Endothelial cell (in vitro differentiated cells): Measurements from ENCODE around the gene PTPN6. TPM values are rescaled to one million over a fixed set of nuclear protein-coding genes. Genes with fewer than 3 reads are reported as not detected.
A peak's percentile ranks its signal among the peaks of the same experiment; 100 is the strongest.
"Not testable (repeated sequence)": the region's sequence is repeated elsewhere in the genome, so short reads cannot be mapped to it uniquely, and the experiment has no call there.

Experiments
- DNase-seq: peaks from one replicate; pipeline ENCODE4 v3.0.0; 2021; ENCODE audit warnings: low spot score
- H3K27ac Mint-ChIP-seq: one replicate; pipeline ENCODE4 v1.8.0; 2021; ENCODE audit warnings: mixed read lengths, inconsistent platforms; ENCODE audit not compliant: unreplicated experiment
- H3K27me3 Mint-ChIP-seq: one replicate; pipeline ENCODE4 v1.8.0; 2021; ENCODE audit warnings: mild to moderate bottlenecking, moderate library complexity, mixed read lengths, inconsistent platforms; ENCODE audit not compliant: unreplicated experiment
- H3K36me3 Mint-ChIP-seq: one replicate; pipeline ENCODE4 v1.8.0; 2021; ENCODE audit warnings: mild to moderate bottlenecking, low read depth, mixed read lengths, inconsistent platforms; ENCODE audit not compliant: unreplicated experiment
- H3K4me1 Mint-ChIP-seq: one replicate; pipeline ENCODE4 v1.8.0; 2021; ENCODE audit warnings: mild to moderate bottlenecking, mixed read lengths, inconsistent platforms; ENCODE audit not compliant: unreplicated experiment
- H3K4me3 Mint-ChIP-seq: one replicate; pipeline ENCODE4 v1.8.0; 2021; ENCODE audit warnings: mild to moderate bottlenecking, mixed read lengths, inconsistent platforms; ENCODE audit not compliant: unreplicated experiment
- H3K9me3 Mint-ChIP-seq: one replicate; pipeline ENCODE4 v1.8.0; 2021; ENCODE audit warnings: mixed read lengths, inconsistent platforms; ENCODE audit not compliant: unreplicated experiment
- CTCF ChIP-seq: fragments of 200-600 bp; sonication (generic); IDR thresholded peaks from one replicate; pipeline ENCODE4 v1.5.0; 2021; ENCODE audit warnings: antibody characterized with exemption; ENCODE audit not compliant: unreplicated experiment
- total RNA-seq: library from RNA; stranded (reverse); fragmentation: NEBNext Ultra II Directional; extraction: Animal tissue kit (Norgen Biotek cat#: 25700); gene quantifications from one replicate; pipeline ENCODE4 v1.2.1, GENCODE V29; 2021; ENCODE audit not compliant: unreplicated experiment

The PTPN6 gene
- total RNA-seq, 1 donor from 2014 or later: 22.1 TPM

GRCh38 chr12:6905414-6906040 lies 45.6 kb upstream of the PTPN6 start:
- H3K27me3 Mint-ChIP-seq: peaks cover 3% of the 10 kb centered on the region
- H3K27ac Mint-ChIP-seq: no peak overlapping the region
- no peaks in the 10 kb centered on the region for H3K9me3 Mint-ChIP-seq
- no peak overlapping the region for H3K4me3 Mint-ChIP-seq
- no peak for DNase-seq
- no peak for TF ChIP-seq CTCF
- peaks cover 4% of the 10 kb centered on the region for H3K36me3 Mint-ChIP-seq
- H3K4me1 Mint-ChIP-seq: peaks cover 4% of the 10 kb centered on the region

- H3K27me3 Mint-ChIP-seq: peaks cover 10% of the 10 kb centered on the region
- not testable (repeated sequence) for H3K4me3 Mint-ChIP-seq, H3K4me1 Mint-ChIP-seq, H3K27ac Mint-ChIP-seq, DNase-seq, H3K36me3 Mint-ChIP-seq, H3K9me3 Mint-ChIP-seq
These were observed 43.0 kb upstream of the PTPN6 start for GRCh38 chr12:6908141-6908540.

- H3K4me1 Mint-ChIP-seq: no peaks in the 10 kb centered on the region
These were observed 41.6 kb upstream of the PTPN6 start for GRCh38 chr12:6909421-6910145.

GRCh38 chr12:6912164-6912935 lies 38.8 kb upstream of the PTPN6 start:
- peaks cover 18% of the 10 kb centered on the region for H3K27me3 Mint-ChIP-seq
- H3K36me3 Mint-ChIP-seq: peaks cover 5% of the 10 kb centered on the region
- H3K4me1 Mint-ChIP-seq: peaks cover 11% of the 10 kb centered on the region
- no peak overlapping the region for H3K4me3 Mint-ChIP-seq
- TF ChIP-seq CTCF: no peak
- DNase-seq: no peak
- H3K9me3 Mint-ChIP-seq: no peaks in the 10 kb centered on the region
- H3K27ac Mint-ChIP-seq: no peak overlapping the region

More at GRCh38 chr12:6909421-6910145, 41.6 kb upstream of the PTPN6 start:
- H3K4me3 Mint-ChIP-seq: no peak overlapping the region
- H3K36me3 Mint-ChIP-seq: peaks cover 5% of the 10 kb centered on the region
- no peak for TF ChIP-seq CTCF
- no peak for DNase-seq
- peaks cover 12% of the 10 kb centered on the region for H3K27me3 Mint-ChIP-seq
- H3K9me3 Mint-ChIP-seq: no peaks in the 10 kb centered on the region
- no peak overlapping the region for H3K27ac Mint-ChIP-seq

GRCh38 chr12:6914246-6914946 lies 36.8 kb upstream of the PTPN6 start, which contains the start of gene ENO2:
ENO2 (plus strand) TSS chr12:6914580; CDS start chr12:6915833, 1,253 bp downstream.
- Mint-ChIP-seq H3K27me3 (peaks cover 16% of the 10 kb centered on the region), H3K9me3 (no peaks in the 10 kb centered on the region), H3K36me3 (peaks cover 5% of the 10 kb centered on the region), H3K4me3 (peak within 1 kb of the TSS; percentile 86), H3K27ac (peak within 1 kb of the TSS; percentile 42), H3K4me1 (peaks cover 12% of the 10 kb centered on the region)
- peak; percentile 50 for DNase-seq
- TF ChIP-seq CTCF: no peak
